Lower leg skin (tissue), 3 donors: ENCODE results near the gene KCNMB2.

Experiments used
- CTCF ChIP-seq, 3 donors: fragments of 450-650 bp; IDR thresholded peaks; one replicate each; pipeline ENCODE4 v1.5.1; 2016; ENCODE audit warnings: antibody characterized with exemption in 3 of 3, mild to moderate bottlenecking in 3 of 3, moderate library complexity in 2 of 3
- POLR2A ChIP-seq, 2 donors: fragments of 450-650 bp; IDR thresholded peaks; one replicate each; pipeline ENCODE4 v1.6.1; 2016 to 2017; ENCODE audit warnings: antibody characterized with exemption in 2 of 2, mild to moderate bottlenecking in 1 of 2, moderate library complexity in 1 of 2

- TF ChIP-seq CTCF (IDR thresholded peaks at IDR 0.05) = no peak
- no peak for TF ChIP-seq POLR2A (IDR thresholded peaks at IDR 0.05)
Measured at GRCh38 chr3:178768072-178768864, 232.0 kb downstream of the KCNMB2 start.
